H1 (cell line): ENCODE measurements around the gene AHDC1. TPM values are rescaled to one million over a fixed set of nuclear protein-coding genes. Genes with fewer than 3 reads are reported as not detected.

ENCODE experiments used
- ATF3 ChIP-seq: IDR thresholded peaks from 2 replicates; pipeline ENCODE4 v1.6.1; 2011; ENCODE audit warnings: low read depth, mild to moderate bottlenecking, low read length; ENCODE audit not compliant: insufficient read depth
- E2F6 ChIP-seq: IDR thresholded peaks from 2 replicates; pipeline ENCODE4 v1.6.1; 2012; ENCODE audit warnings: inconsistent platforms
- GABPA ChIP-seq: IDR thresholded peaks from 2 replicates; pipeline ENCODE4 v1.6.1; 2011; ENCODE audit warnings: mild to moderate bottlenecking, low read length, moderate library complexity, borderline replicate concordance; ENCODE audit not compliant: insufficient read depth
- POLR2A ChIP-seq, 2 experiments: IDR thresholded peaks; 1 replicate in 1 of 2; 2 replicates in 1 of 2; pipeline ENCODE4 v1.6.1; 2011; ENCODE audit warnings: low read depth in 2 of 2, low read length in 2 of 2, mild to moderate bottlenecking in 2 of 2; ENCODE audit errors: control extremely low read depth in 1 of 2
- RXRA ChIP-seq: IDR thresholded peaks from 2 replicates; pipeline ENCODE4 v1.6.1; 2011; ENCODE audit warnings: low read depth, mild to moderate bottlenecking, low read length, moderate library complexity; ENCODE audit not compliant: insufficient read depth
- SIRT6 ChIP-seq: IDR thresholded peaks from one replicate; pipeline ENCODE4 v1.7.1; 2012; ENCODE audit warnings: low read length, inconsistent platforms
- TAF1 ChIP-seq: IDR thresholded peaks from 2 replicates; pipeline ENCODE4 v1.6.1; 2011; ENCODE audit warnings: mild to moderate bottlenecking, low read depth, low read length
- polyA plus RNA-seq, 7 experiments: library from polyadenylated mRNA; depleted of rRNA in 3 of 7; stranded (reverse) in 5 of 7; unstranded in 2 of 7; fragments of >200 nt in 5 of 7; fragments of 200-250 nt in 2 of 7; gene quantifications; 1 replicate in 5 of 7; 2 replicates in 1 of 7; 4 replicates in 1 of 7; pipeline versions ENCODE4 v1.2.1 to v1.2.3, GENCODE V29; 2011 to 2013; ENCODE audit warnings: missing spikeins in 2 of 7, mixed read lengths in 2 of 7
- total RNA-seq: library from RNA; stranded (reverse); fragmentation: NEBNext Ultra II Directional; extraction: Animal tissue kit (Norgen Biotek cat#: 25700); gene quantifications from 2 replicates; pipeline ENCODE4 v1.2.1, GENCODE V29; 2021

Gene AHDC1
- total and polyA plus RNA-seq, 2 of the 8 experiments (the other 6 are each of a cell fraction or from before 2014, with no cell fraction given) = 4.4 to 35.1 TPM

GRCh38 chr1:27626031-27626935 lies 22.3 kb upstream of the AHDC1 start (continued):
- TF ChIP-seq SIRT6 = no peak
- TF ChIP-seq TAF1 = no peak
- TF ChIP-seq GABPA = no peak
- no peak for TF ChIP-seq RXRA
- TF ChIP-seq E2F6 = no peak
- no peak for TF ChIP-seq POLR2A (IDR thresholded peaks at IDR 0.05; ENCODE audit: control extremely low read depth in 1 of 2, low read depth in 2 of 2, low read length in 2 of 2)
- no peak for TF ChIP-seq ATF3
- TF ChIP-seq, all 59 proteins: peak for 0
